HTR-8/SVneo (cell line): ENCODE results near the gene FARSB.

Experiments used
- DNase-seq: peaks from one replicate; pipeline ENCODE4 v3.0.0; 2011; ENCODE audit warnings: low spot score, mixed read lengths; ENCODE audit not compliant: insufficient read length
- FAIRE-seq: peaks from 2 replicates; lab custom pipeline; 2011; peaks lifted over from hg19 to GRCh38; lab: Jason Lieb, UNC

The FARSB gene

GRCh38 chr2:222668494-222669154 lies 12.7 kb upstream of the FARSB start:
- no peak for DNase-seq
- FAIRE-seq = no peak

- no peak for FAIRE-seq
Observed at GRCh38 chr2:222663479-222663878, 7.6 kb upstream of the FARSB start.

GRCh38 chr2:222656526-222657446 lies 894 bp upstream of the FARSB start:
- FAIRE-seq (no peak), DNase-seq (no peak)

More at GRCh38 chr2:222663479-222663878, 7.6 kb upstream of the FARSB start:
- no peak for DNase-seq

- DNase-seq (no peak), FAIRE-seq (no peak)
Observed at GRCh38 chr2:222653280-222653679, 2.6 kb downstream of the FARSB start.

GRCh38 chr2:222652491-222653255 lies 3.2 kb downstream of the FARSB start:
- FAIRE-seq (no peak), DNase-seq (no peak)

GRCh38 chr2:222651718-222652418 lies 4.0 kb downstream of the FARSB start:
- no peak for DNase-seq

GRCh38 chr2:222649801-222650200 lies 6.1 kb downstream of the FARSB start:
- DNase-seq (no peak), FAIRE-seq (no peak)

More at GRCh38 chr2:222651718-222652418, 4.0 kb downstream of the FARSB start:
- no peak for FAIRE-seq

GRCh38 chr2:222646008-222646407 lies 9.9 kb downstream of the FARSB start:
- no peak for FAIRE-seq
- no peak for DNase-seq

- DNase-seq = no peak
- FAIRE-seq = no peak
Observed at GRCh38 chr2:222643134-222643533, 12.8 kb downstream of the FARSB start.

GRCh38 chr2:222641336-222641735 lies 14.6 kb downstream of the FARSB start:
- DNase-seq = no peak
- FAIRE-seq = no peak

GRCh38 chr2:222637067-222637466 lies 18.8 kb downstream of the FARSB start:
- DNase-seq (no peak), FAIRE-seq (no peak)

GRCh38 chr2:222635295-222635694 lies 20.6 kb downstream of the FARSB start:
- no peak for FAIRE-seq
- no peak for DNase-seq

- FAIRE-seq = no peak
Observed at GRCh38 chr2:222627764-222628163, 28.1 kb downstream of the FARSB start.

GRCh38 chr2:222623756-222624309 lies 32.1 kb downstream of the FARSB start:
- FAIRE-seq = no peak
- DNase-seq = no peak

More at GRCh38 chr2:222627764-222628163, 28.1 kb downstream of the FARSB start:
- DNase-seq = no peak

GRCh38 chr2:222622910-222623309 lies 33.0 kb downstream of the FARSB start:
- no peak for DNase-seq
- FAIRE-seq = no peak

- no peak for FAIRE-seq
- DNase-seq = no peak
Observed at GRCh38 chr2:222621893-222622292, 34.0 kb downstream of the FARSB start.

- no peak for FAIRE-seq
- no peak for DNase-seq
Observed at GRCh38 chr2:222615320-222615719, 40.6 kb downstream of the FARSB start.

- peak; percentile 44 for FAIRE-seq
- peak; percentile 61 for DNase-seq
Observed at GRCh38 chr2:222613715-222614331, 42.1 kb downstream of the FARSB start.

- no peak for FAIRE-seq
- no peak for DNase-seq
Observed at GRCh38 chr2:222611684-222612083, 44.2 kb downstream of the FARSB start.
